Activated CD8-positive, alpha-beta T cell treated with anti-CD3 and anti-CD28 coated beads for 36 hours (primary cell): ENCODE results near the gene FAF2. TPM values are rescaled to one million over a fixed set of nuclear protein-coding genes. Genes with fewer than 3 reads are reported as not detected.
A peak's percentile ranks its signal among the peaks of the same experiment; 100 is the strongest.

Source experiments
- ATAC-seq: fragments of 200-7000 bp; cut with Tn5 transposase; one replicate; pipeline ENCODE4 v1.10.0; 2021; ENCODE audit warnings: mild to moderate bottlenecking, moderate library complexity
- CTCF ChIA-PET: fragments of 350-600 bp; sonication (Branson Sonifier 250); formaldehyde crosslinking; loops from one replicate; lab custom pipeline; 2021; ENCODE audit warnings: antibody characterized with exemption; lab: Charles Lee
- POLR2A ChIA-PET: fragments of 350-600 bp; sonication (Branson Sonifier 250); formaldehyde crosslinking; loops from one replicate; lab custom pipeline; 2021; ENCODE audit warnings: antibody characterized with exemption; lab: Charles Lee
- DNase-seq: peaks from one replicate; pipeline ENCODE4 v3.0.0-alpha.2; 2020
- H3K27ac Mint-ChIP-seq: one replicate; pipeline ENCODE4 v1.8.0; 2021; ENCODE audit warnings: mild to moderate bottlenecking, mixed read lengths
- H3K27me3 Mint-ChIP-seq: one replicate; pipeline ENCODE4 v1.8.0; 2021; ENCODE audit warnings: mixed read lengths
- H3K36me3 Mint-ChIP-seq: one replicate; pipeline ENCODE4 v1.8.0; 2021; ENCODE audit warnings: low read depth, mixed read lengths
- H3K4me1 Mint-ChIP-seq: one replicate; pipeline ENCODE4 v1.8.0; 2021; ENCODE audit warnings: low read depth, mixed read lengths
- H3K4me3 Mint-ChIP-seq: one replicate; pipeline ENCODE4 v1.8.0; 2021; ENCODE audit warnings: mild to moderate bottlenecking, moderate library complexity, mixed read lengths
- H3K9me3 Mint-ChIP-seq: one replicate; pipeline ENCODE4 v1.8.0; 2021; ENCODE audit warnings: mixed read lengths
- CTCF ChIP-seq: fragments of 200-600 bp; IDR thresholded peaks from one replicate; pipeline ENCODE4 v1.8.0; 2022; ENCODE audit warnings: antibody characterized with exemption, mild to moderate bottlenecking
- intact Hi-C: fragments of 100-400 bp; cut with micrococcal nuclease; formaldehyde crosslinking; loops from one replicate; pipeline ENCODE4 v1.10.0; 2022
- total RNA-seq, 2 experiments: library from RNA; stranded (reverse); gene quantifications; one replicate each; pipeline ENCODE4 v1.2.3, GENCODE V29; 2021

FAF2 gene
- total RNA-seq, 2 experiments from 2014 or later: 32.6 to 33.0 TPM

GRCh38 chr5:176529741-176530141 lies 81.6 kb downstream of the FAF2 start:
- intact Hi-C loops: no loop called here
- DNase-seq (peak; percentile 68), ATAC-seq (peak; percentile 47)
- H3K36me3 Mint-ChIP-seq: peaks cover 41% of the 10 kb centered on the region
- peaks cover 52% of the 10 kb centered on the region for H3K4me1 Mint-ChIP-seq
- no peak for TF ChIP-seq CTCF
- no peaks in the 10 kb centered on the region for H3K27me3 Mint-ChIP-seq
- H3K27ac Mint-ChIP-seq: peak overlapping the region; percentile 85
- H3K4me3 Mint-ChIP-seq: peak overlapping the region; percentile 49
- ChIA-PET POLR2A (interaction anchor here (0.6 to 6.4 kb wide), 4 partner anchors 8 to 168 kb away, joined by 4 to 51 read pairs (median 10); partner anchors contain the start of genes KIAA1191 and RNF44), CTCF (interaction anchor here (0.6 to 3.0 kb wide), 4 partner anchors 81 to 131 kb away, joined by 3 to 12 read pairs (median 5); partner anchors contain the start of genes CLTB, FAF2 and TSPAN17)
- H3K9me3 Mint-ChIP-seq: no peaks in the 10 kb centered on the region

- Mint-ChIP-seq H3K27ac (peak overlapping the region; percentile 85), H3K4me3 (peak overlapping the region; percentile 70), H3K36me3 (peaks cover 47% of the 10 kb centered on the region), H3K27me3 (no peaks in the 10 kb centered on the region), H3K9me3 (no peaks in the 10 kb centered on the region), H3K4me1 (peaks cover 57% of the 10 kb centered on the region)
- ChIA-PET CTCF (interaction anchor here (1.1 to 3.8 kb wide), 5 partner anchors 13 to 116 kb away, joined by 3 to 26 read pairs (median 7); partner anchors contain the start of genes CLTB, FAF2 and TSPAN17), POLR2A (interaction anchor here (0.6 to 6.4 kb wide), 5 partner anchors 12 to 169 kb away, joined by 3 to 51 read pairs (median 4); partner anchors contain the start of gene KIAA1191)
- DNase-seq: no peak
- intact Hi-C loops: no loop called here
- no peak for ATAC-seq
- TF ChIP-seq CTCF: no peak
Measured at GRCh38 chr5:176530393-176530982, 82.3 kb downstream of the FAF2 start.

- ATAC-seq: peak; percentile 32
- H3K4me1 Mint-ChIP-seq: peaks cover 57% of the 10 kb centered on the region
Measured at GRCh38 chr5:176530983-176531901, 83.1 kb downstream of the FAF2 start.

GRCh38 chr5:176531902-176532493 lies 83.8 kb downstream of the FAF2 start:
- Mint-ChIP-seq H3K4me1 (peaks cover 56% of the 10 kb centered on the region), H3K27me3 (no peaks in the 10 kb centered on the region), H3K36me3 (peaks cover 50% of the 10 kb centered on the region), H3K4me3 (peak overlapping the region; percentile 70), H3K27ac (peak overlapping the region; percentile 85), H3K9me3 (no peaks in the 10 kb centered on the region)
- intact Hi-C loops: no loop called here
- TF ChIP-seq CTCF: no peak
- ATAC-seq (no peak), DNase-seq (no peak)
- CTCF ChIA-PET: interaction anchor here (1.3 to 3.8 kb wide), 5 partner anchors 9 to 84 kb away, joined by 3 to 26 read pairs (median 4); partner anchors contain the start of gene FAF2
- POLR2A ChIA-PET: interaction anchor here (1.0 to 6.4 kb wide), 3 partner anchors 10 to 35 kb away, joined by 3 to 51 read pairs (median 3); no protein-coding TSS in a partner anchor

More at GRCh38 chr5:176530983-176531901, 83.1 kb downstream of the FAF2 start:
- DNase-seq: peak; percentile 65
- CTCF ChIA-PET: interaction anchor here (1.3 to 3.8 kb wide), 5 partner anchors 8 to 115 kb away, joined by 3 to 26 read pairs (median 7); partner anchors contain the start of genes CLTB and FAF2
- TF ChIP-seq CTCF: no peak
- POLR2A ChIA-PET: interaction anchor here (1.0 to 6.4 kb wide), 4 partner anchors 10 to 116 kb away, joined by 3 to 51 read pairs (median 4); no protein-coding TSS in a partner anchor
- H3K4me3 Mint-ChIP-seq: peak overlapping the region; percentile 70
- no peaks in the 10 kb centered on the region for H3K9me3 Mint-ChIP-seq
- peaks cover 50% of the 10 kb centered on the region for H3K36me3 Mint-ChIP-seq
- peak overlapping the region; percentile 85 for H3K27ac Mint-ChIP-seq
- intact Hi-C loops: no loop called here
- H3K27me3 Mint-ChIP-seq: no peaks in the 10 kb centered on the region
